Measurements from ENCODE around the gene SLC12A3. TPM values are rescaled to one million over a fixed set of nuclear protein-coding genes. Genes with fewer than 3 reads are reported as not detected.
"Not testable (repeated sequence)": the region's sequence is repeated elsewhere in the genome, so short reads cannot be mapped to it uniquely, and the experiment has no call there.

The SLC12A3 gene
- polyA plus RNA-seq, 3 donors: 16.5 to 49.8 (median 20.8) TPM

DNA sequence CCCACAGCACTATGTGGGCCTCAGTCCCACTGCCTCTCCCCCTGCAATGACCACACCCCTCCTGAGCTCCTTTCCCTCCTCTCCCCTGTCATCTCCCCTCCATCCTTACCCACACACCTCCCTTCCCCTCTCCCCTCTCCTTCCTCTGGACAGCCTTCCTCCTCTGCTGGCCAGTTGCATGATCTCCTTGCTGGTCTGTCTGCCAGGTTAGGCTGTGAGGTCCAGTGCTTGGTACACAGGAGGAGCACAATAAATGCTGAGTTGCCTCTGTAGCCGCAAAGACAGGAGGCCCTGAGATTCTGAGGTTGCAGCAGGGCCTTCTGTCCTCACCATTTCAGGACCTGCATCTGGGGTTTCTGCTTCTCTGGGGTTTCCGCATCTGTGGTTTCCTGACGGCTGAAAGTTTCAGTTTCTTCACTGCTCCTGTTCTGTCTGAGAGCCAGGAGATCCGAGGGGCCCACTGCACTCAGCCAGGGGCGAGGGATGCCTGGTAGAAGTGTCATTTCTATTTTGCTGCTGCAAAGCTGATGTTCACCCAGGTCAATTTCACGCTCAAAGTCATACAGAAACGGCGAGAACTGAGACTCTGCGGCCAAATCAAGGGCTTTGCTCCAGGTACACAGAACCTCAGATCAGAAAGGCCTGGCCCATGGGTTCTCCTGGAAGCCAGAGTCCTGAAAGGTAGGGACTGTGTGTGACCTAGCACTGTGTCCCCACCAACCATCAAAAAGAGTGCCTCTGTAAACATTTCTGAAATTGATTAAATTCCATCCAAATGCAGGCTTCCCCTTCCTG, 4.6 kb upstream of the SLC12A3 start:
- no peak for DNase-seq (ENCODE audit: extremely low read depth in 1 of 11, low read depth in 9 of 11, low spot score in 4 of 11)

DNA sequence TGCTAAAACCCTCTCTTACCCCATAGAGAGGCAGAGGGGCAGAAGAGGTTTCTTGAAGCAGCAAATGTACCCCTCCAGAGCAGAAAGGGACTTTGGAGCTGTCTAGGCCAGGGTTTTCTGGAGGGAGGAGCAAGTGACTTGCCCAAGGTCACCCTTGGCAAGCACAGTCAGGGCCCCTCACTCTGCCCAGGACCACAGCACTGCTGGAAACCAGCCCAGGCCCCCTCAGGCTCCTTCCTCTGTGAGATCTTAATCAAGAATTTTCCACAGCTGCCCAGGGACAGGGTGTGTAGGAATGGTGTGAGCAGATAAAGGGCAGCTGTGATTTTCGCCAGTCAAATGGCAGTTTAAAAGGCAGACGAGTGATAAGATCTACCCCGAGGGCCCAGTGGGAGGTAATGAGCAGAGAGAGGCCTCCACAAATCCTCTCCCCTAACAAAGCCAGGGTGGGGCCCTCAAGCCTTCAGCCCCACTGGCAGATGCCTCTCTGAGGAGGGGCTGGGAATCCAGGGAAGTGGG, 3.9 kb upstream of the SLC12A3 start:
- DNase-seq (ENCODE audit: extremely low read depth in 1 of 11, low read depth in 9 of 11, low spot score in 4 of 11): no peak

DNA sequence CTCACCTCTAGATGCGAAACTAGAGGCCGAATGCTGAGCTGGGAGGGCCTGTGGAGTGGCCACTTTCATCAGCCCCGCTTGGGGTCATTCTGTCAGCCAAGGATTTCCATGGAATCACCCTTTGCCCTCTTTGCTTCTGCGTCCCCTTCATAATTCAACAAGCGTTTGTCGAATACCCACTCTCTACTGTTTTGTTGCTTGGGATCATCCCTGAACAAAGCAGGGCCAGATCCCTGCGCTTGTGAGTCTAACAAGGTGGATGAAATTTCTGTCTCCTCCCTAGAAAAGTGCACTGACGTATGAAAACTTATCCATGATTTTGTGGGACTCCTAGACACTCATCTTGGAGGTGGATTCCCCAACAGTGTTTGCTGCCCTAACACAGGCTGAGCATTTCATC, 3.3 kb upstream of the SLC12A3 start:
- no peak for DNase-seq (ENCODE audit: extremely low read depth in 1 of 11, low read depth in 9 of 11, low spot score in 4 of 11)

DNA sequence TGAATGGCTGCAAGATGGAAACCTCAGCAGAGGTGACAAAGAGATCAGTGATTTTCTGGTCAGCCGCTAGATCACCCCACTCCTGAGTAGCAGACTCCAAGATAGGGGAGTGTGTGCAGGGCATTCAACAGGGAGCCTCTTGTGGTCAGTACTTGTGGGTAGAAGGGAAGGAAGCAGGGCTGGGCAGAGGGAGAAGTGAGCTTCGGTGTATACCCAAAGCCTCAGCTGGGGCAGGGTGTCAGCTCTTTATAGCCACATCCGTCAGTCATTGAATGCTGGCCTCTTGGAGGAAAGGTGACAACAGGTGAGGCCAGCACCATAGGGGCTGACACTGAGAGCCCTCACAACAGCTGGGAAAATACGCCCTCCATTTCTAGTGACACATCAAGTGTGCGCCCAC, 2.2 kb upstream of the SLC12A3 start:
- no peak for DNase-seq (ENCODE audit: extremely low read depth in 1 of 11, low read depth in 9 of 11, low spot score in 4 of 11)

DNA sequence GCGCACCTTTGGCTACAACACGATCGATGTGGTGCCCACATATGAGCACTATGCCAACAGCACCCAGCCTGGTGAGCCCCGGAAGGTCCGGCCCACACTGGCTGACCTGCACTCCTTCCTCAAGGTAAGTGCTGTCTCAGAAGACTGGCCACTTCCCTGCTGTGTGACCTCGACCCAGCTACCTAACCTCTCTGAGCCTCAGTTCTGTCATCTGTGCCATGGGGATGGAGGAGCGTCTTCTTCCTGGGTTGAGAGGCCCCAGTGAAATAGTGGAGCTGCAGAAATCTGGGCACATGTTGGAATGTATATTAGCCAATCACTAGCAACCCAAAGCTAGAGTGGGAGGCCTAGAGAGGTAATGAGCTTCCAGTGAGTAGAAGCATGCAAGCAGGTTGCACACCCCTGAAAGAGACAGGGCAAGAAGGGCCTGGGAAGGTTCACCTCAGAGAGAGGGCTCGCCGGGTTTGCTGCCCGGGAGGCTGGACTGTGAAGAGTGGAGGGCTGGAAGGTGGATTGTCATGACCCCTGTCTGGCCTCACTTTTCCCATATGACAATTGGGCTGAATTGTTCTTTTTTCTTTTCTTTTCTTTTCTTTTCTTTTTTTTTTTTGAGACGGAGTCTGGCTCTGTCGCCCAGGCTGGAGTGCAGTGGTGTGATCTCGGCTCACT, 521 bp downstream of the SLC12A3 start:
- no peak for DNase-seq (ENCODE audit: extremely low read depth in 1 of 11, low read depth in 9 of 11, low spot score in 4 of 11)

DNA sequence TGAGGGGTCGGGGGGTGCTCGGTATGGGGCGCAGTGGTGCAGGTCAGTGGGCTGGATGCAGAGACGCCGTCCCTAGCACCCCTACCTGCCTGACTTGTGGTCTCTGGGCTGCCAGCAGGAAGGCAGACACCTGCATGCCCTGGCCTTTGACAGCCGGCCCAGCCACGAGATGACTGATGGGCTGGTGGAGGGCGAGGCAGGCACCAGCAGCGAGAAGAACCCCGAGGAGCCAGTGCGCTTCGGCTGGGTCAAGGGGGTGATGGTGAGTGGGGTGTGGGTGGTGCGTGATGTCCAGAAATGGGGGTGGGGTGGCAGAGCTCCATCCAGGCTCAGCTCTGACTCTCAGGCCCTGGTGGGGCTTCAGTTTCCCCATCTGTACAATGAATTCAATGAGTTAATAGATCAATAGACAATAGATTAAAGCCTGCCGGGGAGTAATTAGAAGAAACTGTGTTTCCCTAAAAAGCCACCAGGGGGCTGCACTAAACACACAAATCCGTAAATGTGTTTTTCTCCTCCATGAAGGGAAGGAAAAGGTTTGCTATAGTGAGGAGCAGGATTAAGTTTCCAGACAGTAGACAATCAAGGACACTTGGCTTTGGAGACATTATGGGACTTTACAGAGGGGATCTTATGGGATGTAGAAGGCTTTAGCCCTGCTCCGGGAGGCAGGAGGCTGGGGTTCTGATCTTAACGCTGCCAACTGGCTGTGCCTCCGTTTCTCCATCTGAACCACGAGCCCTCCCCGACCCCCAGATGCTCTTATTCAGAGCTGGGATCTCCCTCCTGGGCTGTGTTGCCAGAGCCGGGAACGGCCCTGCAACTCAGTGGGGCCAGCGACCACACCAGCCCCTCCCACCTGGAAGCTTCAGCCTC, 2.2 kb downstream of the SLC12A3 start:
- DNase-seq (ENCODE audit: extremely low read depth in 1 of 11, low read depth in 9 of 11, low spot score in 4 of 11): peak in 5 of 11 donors; percentile 38 to 64 (median 53)

DNA sequence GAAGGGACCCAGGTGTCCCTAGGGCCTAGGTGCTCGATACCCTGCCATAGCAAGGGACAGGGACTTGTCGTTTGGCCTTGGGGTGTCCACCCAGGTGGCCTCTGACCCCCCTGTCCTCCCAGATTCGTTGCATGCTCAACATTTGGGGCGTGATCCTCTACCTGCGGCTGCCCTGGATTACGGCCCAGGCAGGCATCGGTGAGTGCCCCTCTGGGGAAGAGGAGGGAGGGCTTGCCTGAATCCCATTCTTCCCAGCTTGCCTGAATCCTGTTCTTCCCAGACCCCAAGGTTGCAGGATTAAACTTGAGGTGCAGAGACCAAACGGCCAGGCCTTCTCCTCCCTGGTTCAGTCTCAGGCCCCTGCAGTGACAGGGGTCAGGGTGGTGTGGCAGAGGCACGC, 3.2 kb downstream of the SLC12A3 start:
- DNase-seq (ENCODE audit: extremely low read depth in 1 of 11, low read depth in 9 of 11, low spot score in 4 of 11): no peak

DNA sequence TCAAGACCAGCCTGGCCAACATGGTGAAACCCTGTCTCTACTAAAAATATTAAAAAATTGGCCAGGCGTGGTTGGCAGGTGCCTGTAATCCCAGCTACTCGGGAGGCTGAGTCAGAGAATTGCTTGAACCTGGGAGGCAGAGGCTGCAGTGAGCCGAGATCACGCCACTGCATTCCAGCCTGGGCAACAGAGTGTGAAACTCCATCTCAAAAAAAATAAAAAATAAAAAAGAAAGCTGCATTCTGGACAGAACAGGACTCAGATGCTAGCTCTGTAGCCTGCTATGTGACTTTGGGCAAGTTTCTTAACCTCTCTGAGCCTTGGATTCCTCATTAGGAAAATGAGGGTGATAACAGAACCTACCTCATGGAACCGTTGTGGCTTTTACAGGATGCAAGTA, 3.8 kb downstream of the SLC12A3 start:
- DNase-seq (ENCODE audit: extremely low read depth in 1 of 11, low read depth in 9 of 11, low spot score in 4 of 11): not testable (repeated sequence)

DNA sequence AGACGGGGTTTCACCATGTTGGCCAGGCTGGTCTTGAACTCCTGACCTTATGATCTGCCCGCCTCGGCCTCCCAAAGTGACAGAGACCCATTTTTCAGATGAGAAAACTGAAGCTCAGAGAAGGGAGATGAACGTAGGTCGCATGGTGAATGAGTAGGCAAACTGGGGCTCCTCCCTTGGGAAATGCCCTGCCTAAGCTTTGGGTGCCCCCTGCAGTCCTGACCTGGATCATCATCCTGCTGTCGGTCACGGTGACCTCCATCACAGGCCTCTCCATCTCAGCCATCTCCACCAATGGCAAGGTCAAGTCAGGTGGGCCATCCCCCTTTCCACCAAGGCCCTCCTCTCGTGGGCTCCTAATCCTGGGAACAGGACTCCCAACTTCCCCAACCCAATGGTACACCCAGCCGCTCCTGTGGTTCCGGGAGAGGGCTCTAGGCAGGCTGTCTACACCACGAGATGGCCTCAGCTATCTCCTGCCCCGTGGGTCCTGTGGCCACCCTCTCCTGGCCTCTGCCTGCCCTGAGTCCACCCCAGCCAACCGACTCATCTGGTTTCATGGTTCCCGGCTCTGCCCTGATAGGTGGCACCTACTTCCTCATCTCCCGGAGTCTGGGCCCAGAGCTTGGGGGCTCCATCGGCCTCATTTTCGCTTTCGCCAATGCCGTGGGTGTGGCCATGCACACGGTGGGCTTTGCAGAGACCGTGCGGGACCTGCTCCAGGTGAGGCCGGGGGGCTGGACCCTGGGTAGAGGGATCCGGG, 4.7 kb downstream of the SLC12A3 start:
- DNase-seq (ENCODE audit: extremely low read depth in 1 of 11, low read depth in 9 of 11, low spot score in 4 of 11): no peak

DNA sequence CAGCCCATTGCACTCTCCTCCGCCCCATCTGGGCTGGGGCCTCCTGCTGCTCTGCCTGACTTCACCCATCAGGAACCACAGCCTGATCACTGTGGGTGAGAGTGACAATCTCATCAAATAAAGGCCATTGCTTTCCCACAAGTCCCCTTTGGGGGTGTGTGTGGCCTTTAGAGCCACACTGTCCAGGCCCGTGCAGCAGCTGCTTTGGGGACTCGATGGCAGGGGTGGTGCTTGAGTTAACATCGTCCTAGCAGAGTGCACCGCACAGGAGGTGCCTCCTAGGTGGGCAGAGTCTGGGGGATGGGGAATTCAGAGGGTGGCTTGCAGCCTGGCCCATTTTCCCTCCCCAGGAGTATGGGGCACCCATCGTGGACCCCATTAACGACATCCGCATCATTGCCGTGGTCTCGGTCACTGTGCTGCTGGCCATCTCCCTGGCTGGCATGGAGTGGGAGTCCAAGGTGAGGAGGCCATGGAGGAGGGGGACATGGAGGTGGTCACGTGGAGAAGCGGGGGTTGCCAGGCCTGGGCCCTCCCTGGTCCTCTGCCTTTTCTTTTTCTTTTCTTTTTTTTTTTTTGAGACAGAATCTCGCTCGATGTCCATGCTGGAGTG, 5.4 kb downstream of the SLC12A3 start:
- DNase-seq (ENCODE audit: extremely low read depth in 1 of 11, low read depth in 9 of 11, low spot score in 4 of 11): no peak

DNA sequence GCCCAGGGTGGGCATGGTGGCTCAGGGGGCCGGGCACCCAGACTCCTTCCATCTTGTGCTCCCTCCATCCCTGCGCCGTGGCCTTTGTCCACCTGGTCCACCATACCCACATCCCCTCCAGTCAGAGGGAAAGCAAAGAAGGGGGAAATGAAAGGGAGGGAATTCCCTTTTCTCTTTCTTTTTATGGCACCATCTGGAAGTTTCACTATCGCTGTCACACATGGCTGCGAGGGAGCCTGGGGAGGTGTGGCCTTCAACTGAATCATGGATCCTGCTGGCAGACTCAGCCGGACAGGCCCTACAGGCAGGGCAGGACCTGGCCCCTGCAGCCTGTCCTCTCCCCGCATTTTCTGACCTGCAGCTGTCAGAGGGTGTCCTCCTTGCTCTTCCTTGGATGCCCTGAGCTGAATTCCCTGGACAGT, 6.2 kb downstream of the SLC12A3 start:
- DNase-seq (ENCODE audit: extremely low read depth in 1 of 11, low read depth in 9 of 11, low spot score in 4 of 11): no peak

DNA sequence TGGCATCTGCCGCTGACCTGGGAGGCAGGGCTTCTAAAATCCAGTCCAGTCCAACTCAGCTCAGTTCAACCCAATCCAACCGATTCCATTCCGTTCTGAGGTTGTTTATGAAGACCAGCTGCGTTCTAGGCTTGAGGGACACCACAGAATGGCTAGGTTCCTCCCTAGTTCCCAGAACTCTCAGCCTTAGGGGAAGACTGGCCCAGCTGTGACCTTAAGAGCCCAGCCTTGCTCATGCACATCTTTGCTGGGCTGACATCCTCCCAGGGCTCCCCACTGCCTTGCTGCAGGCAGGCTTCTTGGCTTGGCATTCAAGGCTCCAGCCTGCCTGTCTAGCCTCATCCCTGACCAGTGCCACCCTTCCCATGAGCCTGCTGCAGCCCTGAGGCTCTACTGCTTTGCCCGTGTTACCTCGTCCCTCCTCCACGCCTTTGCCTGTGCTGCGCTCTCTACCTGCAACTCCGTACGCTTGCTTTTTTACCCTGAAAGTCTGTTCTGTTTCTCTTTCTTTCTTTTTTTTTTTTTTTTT, 7.9 kb downstream of the SLC12A3 start:
- no peak for DNase-seq (ENCODE audit: extremely low read depth in 1 of 11, low read depth in 9 of 11, low spot score in 4 of 11)

DNA sequence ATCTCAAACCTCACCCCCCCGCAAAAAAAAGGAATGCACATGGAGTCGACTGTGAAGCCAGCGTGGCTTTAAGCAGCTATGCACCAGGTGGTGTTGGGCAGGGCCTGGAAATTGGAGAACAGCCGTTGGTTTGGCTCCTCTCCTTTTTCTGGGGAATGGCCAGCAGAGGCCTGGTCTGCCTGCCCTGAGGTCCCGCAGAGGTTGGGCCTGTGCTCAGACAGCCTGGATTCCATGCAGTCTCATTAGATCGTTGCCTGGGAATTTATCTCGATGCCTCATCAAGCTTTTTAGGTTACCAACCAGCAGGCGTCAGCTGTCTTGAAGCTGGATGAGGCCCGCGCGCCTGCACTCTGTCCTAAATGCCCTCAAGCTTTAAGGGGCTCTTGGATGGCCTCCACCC, 9.8 kb downstream of the SLC12A3 start:
- DNase-seq (ENCODE audit: extremely low read depth in 1 of 11, low read depth in 9 of 11, low spot score in 4 of 11): no peak

DNA sequence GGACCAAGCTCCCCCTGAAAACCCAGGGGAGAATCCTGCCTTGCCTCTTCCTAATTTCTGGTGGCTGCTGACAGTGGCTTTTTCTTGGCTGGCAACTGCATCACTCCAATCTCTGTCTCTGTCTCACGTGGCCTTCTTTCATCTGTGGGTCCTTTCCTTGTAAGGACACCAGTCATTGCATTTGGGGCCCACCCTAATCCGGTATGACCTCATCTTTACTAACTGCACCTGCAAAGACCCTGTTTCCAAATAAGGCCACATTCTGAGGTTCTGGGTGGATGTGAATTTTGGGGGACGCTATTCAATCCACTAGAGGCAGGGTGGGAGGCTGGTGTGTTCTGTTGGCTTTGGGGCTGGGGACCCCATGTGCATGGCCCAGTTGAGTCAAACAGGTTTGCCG, 11.0 kb downstream of the SLC12A3 start:
- no peak for DNase-seq (ENCODE audit: extremely low read depth in 1 of 11, low read depth in 9 of 11, low spot score in 4 of 11)

DNA sequence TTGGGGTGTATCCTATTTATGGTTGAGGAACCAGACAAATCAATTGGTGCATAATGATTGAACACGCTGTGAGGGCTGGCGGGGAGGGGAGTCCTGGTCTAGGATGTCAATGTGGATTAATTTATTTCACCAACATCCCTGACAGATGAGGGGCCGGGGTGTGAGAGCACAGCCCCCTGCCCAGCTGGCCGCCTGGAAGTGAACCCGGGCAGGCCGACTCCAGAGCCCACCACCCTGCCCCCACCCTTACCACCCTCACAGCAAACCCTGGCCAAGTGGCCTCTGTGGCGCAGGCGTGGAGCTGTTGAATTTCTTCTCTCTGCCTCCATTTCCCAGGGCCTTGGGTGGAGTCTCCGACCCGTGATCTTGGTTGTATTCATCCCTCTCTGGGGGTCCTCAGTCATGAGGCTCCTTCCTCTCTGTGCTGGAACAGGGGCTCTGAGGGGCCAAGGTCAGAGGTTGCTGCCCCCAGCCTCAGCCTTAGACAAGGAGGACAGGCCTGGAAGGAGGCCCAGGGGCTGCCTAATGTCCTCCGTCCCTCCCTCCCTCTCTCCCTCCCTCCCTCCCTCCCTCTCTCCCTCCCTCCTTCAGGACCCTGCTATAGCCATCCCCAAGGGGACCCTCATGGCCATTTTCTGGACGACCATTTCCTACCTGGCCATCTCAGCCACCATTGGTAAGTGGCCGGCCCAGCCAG, 12.6 kb downstream of the SLC12A3 start:
- no peak for DNase-seq (ENCODE audit: extremely low read depth in 1 of 11, low read depth in 9 of 11, low spot score in 4 of 11)

DNA sequence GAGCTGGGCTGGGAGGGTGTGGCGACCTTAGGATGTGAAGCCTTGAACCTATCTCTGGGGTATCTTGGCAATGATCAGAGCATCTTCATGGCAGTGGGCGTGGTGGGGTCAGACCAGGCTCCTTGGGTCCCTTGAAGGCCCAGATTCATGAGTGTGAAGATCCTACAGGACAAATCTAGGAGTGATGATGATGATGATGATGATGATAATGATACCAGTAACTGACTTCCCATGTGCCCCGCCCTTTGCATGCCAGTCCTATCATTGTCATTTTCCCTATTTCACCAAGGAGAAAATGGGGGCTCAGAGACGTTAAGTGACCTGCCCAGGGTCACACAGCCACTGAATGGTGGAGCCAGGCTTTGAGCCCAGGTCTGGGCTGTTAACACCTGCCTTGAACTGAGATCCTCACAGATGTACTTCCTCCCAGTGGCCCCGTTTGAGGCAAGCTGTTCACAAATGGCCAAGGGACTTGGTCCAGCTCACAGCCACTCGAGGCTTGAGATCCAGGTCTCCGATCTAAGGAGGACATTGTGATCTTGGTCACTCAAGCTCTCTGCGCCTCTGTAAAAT, 13.4 kb downstream of the SLC12A3 start:
- DNase-seq (ENCODE audit: extremely low read depth in 1 of 11, low read depth in 9 of 11, low spot score in 4 of 11): no peak

DNA sequence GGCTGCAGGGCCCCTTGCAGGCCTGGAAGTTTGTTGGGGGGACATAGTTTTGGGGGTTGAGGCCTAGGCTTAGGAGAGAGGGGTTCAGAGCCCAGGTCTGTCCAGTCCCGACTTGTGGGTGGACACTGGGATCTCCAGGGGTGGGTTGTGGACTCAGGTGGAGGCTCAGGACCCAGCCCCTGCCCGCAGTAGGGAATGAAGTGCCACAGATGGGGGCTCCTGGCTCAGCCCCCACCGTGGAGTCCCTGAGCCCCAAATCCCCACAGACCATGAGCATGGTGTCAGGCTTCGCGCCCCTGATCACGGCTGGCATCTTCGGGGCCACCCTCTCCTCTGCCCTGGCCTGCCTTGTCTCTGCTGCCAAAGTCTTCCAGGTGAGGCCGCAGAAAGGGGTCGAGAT, 14.3 kb downstream of the SLC12A3 start:
- DNase-seq (ENCODE audit: extremely low read depth in 1 of 11, low read depth in 9 of 11, low spot score in 4 of 11): no peak
